ENCODE data around the gene B4GALT4.

- TF ChIP-seq SREBF2 (IDR thresholded peaks at IDR 0.05) (no peak), SMC3 (IDR thresholded peaks at IDR 0.05) (no peak), CTCF (IDR thresholded peaks at IDR 0.05) (no peak), REST (IDR thresholded peaks at IDR 0.05) (no peak), POLR2A (IDR thresholded peaks at IDR 0.05; ENCODE audit: low read length) (no peak), RCOR1 (IDR thresholded peaks at IDR 0.05; ENCODE audit: low read depth, low read length) (no peak), RFX5 (IDR thresholded peaks at IDR 0.05) (no peak), CHD2 (IDR thresholded peaks at IDR 0.05; ENCODE audit: low read length, partially characterized antibody) (no peak), MAFK (IDR thresholded peaks at IDR 0.05; ENCODE audit: partially characterized antibody) (no peak)
- TF ChIP-seq, protein P1, sequence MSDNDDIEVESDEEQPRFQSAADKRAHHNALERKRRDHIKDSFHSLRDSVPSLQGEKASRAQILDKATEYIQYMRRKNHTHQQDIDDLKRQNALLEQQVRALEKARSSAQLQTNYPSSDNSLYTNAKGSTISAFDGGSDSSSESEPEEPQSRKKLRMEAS (IDR thresholded peaks at IDR 0.05): no peak
Measured at GRCh38 chr3:119235151-119235550, 5.5 kb downstream of the B4GALT4 start.

Measured in A549 (cell line).